Fibroblast of skin of left biceps (primary cell): ENCODE data around the gene ZG16B.

ENCODE experiments used
- DNase-seq, 2 experiments: peaks; one replicate each; pipeline ENCODE4 v3.0.0-alpha.2; 2013; ENCODE audit warnings: low read depth in 2 of 2

ZG16B gene

DNA sequence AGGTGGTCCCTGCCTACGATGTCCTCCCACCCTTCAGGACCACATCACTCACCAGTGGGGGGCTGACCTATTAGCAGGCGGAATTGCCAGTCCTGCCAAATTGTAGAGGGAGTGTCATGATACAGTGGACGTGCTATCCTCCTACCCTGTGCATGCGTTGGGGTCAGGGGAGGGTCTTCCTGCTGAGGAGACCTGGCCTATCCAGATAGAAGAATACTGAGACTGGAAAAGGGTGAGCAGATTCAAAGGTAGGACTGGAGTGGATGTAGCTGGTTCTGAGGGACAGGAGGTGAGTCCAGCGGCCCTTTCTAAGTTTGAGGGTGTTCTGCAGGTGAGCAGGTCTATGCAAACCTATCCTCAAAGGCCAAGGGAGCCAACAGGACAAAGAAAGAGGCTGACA, 23.8 kb upstream of the ZG16B start:
- DNase-seq: no peak

- DNase-seq: no peak
These were observed 21.9 kb upstream of the ZG16B start for GRCh38 chr16:2808181-2808580.

GRCh38 chr16:2809149-2809760, 20.8 kb upstream of the ZG16B start:
- no peak for DNase-seq

DNA sequence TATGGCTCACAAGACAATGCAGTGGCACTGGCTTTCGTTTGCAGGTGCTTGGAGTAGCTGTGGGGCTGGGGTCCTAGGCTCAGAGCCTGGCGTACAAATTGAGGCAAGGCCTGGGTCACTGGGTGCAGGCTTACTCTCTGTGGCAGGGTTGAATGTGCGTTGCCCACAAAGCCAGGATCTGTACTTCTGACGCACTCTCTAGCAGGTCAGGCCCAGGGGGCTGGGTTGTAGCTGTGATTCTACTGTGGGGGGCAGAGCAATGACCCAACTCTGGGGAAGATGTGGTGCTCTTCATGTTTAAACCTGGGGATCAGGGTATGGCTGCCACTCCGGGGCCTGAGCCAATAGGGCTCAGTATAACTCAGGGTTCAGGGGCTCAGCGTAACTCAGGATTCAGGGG, 19.5 kb upstream of the ZG16B start:
- no peak for DNase-seq

GRCh38 chr16:2811703-2812471, 18.2 kb upstream of the ZG16B start:
- no peak for DNase-seq

- DNase-seq: no peak
These were observed 16.3 kb upstream of the ZG16B start for GRCh38 chr16:2813771-2814221.

DNA sequence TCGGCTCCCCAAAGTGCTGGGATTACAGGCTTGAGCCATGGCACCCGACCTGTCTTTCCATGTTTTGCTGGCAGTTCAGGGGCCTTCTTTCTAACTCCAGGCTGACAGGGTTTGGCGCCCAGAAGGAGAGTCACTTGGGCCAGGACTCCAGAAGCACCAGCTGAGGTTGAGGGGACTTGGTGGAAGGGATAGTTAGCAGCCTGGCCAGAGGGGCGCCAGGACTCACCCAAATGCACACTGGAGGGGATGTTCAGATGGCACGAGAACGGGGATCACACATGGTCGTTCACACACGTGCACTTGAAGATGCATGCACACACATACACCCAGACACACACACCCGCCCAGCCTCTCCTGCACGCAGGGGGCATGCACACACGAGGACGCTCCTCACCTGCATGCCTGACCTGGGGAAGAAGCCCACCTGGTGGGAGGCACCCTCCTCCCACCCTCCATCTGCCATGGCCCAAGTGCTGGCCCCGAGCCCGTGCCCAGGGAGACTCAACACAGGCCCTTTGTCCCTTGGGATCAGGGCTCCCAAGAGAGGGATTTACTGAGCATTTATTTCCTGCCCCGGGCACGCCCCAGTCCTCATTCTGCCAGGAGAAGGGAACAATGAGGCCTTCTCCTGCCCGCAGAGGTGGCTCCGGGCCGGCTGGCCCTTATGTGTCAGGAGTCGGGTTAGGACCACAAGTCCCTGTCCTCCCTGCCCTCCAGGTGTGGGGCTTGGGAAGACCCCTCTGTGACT, 15.4 kb upstream of the ZG16B start:
- DNase-seq: no peak

- DNase-seq: no peak
These were observed 14.8 kb upstream of the ZG16B start for GRCh38 chr16:2815299-2815771.

DNA sequence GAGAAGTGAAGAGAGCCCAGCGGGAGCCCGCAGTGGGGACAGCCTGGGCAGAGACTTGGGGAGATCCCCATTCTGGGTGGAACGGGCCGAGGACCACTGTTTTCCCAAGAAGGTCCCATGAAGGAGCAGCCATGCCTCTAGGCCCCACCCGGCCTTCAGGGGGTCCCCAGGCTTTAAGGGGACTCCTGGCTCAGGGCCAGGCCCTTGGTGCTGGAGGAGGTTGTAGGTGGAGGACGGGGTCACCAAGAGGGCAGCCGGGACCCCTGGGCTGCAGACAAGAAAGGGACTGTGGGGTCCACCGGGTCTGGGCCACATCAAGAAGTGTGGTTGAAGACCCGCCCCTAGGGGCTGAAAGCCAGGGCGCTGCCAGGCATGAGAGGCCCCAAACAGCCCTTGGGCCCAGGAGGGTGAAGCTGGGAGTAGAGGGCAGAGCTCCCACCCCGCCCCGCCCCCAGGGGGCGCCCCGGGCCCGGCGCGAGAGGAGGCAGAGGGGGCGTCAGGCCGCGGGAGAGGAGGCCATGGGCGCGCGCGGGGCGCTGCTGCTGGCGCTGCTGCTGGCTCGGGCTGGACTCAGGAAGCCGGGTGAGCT, 13.3 kb upstream of the ZG16B start, which contains the start of gene PRSS21:
PRSS21 (plus strand) TSS at position 487 of the 589 bp plus-strand sequence; CDS start at position 519, 32 bp downstream.
- DNase-seq: no peak

- no peak for DNase-seq
These were observed 12.5 kb upstream of the ZG16B start for GRCh38 chr16:2817340-2818271.

DNA sequence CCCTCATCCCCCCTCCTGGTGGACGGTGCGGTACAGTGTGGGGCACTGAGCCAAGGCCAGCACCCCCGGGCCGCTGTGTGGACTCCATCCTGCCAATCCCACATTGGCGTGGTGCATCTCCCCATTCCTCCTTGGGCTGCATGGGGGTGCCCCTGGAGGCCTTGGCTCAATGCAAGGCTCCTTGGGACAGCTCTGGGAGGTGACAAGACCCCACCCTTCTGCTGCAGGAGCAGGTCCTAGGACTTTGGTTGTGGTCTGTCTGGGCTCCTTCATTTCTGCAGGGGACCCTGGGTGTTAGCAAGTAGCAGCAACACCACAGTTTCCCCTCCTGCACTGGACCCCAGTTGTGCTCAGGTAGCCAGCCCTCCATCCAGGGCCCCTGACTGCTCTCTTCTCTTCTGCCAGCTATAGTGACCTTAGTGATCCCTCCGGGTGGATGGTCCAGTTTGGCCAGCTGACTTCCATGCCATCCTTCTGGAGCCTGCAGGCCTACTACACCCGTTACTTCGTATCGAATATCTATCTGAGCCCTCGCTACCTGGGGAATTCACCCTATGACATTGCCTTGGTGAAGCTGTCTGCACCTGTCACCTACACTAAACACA, 11.7 kb upstream of the ZG16B start:
- DNase-seq: no peak

DNA sequence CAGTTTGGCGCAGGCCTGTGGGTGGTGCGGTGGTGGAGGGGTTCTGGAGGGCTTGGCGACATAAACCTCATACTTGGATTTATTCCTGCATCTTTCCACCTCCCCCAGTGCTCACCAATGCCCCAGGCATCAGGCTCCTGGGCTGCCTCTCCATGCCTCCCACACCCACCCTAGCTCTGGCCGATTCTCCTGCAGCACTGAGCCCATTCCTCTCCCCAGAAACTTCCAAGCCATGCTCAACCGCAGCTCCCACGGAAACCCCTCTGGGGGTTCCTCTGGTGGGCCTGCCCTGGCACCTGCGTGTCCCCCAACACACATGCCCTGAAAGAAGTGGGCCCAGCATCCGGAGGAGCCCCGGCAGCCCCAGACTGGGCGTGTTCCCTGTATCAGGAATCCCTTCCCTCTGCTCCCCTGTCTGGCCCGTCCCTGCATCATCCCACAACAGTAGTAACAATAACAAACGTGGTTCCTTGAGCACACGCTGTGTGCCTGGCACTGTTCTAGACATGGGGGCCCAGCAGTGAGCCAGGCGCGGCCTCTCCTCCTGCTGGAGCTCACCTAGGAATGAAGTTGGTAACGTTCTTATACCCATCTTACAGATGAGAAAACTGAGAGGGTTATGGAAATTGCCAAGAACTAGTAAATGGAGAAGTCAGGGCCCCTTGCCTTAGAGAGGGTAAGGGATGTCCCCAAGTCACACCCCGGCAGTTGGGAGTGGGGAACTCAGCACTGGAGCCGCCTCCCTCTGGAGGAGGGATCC, 10.7 kb upstream of the ZG16B start:
- DNase-seq: no peak

- no peak for DNase-seq
These were observed 9.9 kb upstream of the ZG16B start for GRCh38 chr16:2819939-2820835.

- no peak for DNase-seq
These were observed 9.1 kb upstream of the ZG16B start for GRCh38 chr16:2820836-2821486.

DNA sequence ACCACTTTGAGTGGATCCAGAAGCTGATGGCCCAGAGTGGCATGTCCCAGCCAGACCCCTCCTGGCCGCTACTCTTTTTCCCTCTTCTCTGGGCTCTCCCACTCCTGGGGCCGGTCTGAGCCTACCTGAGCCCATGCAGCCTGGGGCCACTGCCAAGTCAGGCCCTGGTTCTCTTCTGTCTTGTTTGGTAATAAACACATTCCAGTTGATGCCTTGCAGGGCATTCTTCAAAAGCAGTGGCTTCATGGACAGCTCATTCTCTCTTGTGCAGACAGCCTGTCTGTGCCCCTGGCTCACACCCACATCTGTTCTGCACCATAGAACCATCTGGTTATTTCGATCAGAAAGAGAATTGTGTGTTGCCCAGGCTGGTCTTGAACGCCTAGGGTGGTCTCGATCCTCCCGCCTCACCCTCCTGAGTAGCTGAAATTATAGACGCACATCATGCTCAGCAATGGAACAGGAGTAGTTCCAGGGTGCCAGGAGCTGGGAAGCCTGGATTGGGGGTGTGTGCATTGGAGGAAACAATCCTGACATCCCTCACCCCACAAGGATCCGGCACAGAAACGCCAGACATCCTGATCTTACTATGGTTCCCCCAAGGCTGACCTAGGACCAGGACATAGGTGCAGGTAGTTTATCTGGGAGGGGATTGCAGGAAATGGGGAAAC, 8.5 kb upstream of the ZG16B start:
- no peak for DNase-seq

DNA sequence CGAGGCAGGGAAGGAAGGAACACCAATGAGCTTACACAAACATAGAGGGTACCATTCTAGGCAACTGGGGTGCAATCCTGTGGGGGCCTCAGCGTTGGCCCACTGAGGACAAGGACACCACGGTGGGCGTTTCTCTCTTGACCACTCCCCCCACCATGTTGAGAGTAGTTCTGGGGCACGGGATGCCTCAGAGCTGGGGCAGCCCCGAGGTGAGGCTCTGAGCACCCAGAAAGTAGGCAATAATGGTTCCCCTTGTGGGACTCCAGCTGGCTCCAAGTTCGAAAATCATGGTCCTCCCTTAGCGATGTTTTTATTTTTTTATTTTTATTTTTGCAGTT, 8.0 kb upstream of the ZG16B start:
- no peak for DNase-seq

- DNase-seq: no peak
These were observed 7.6 kb upstream of the ZG16B start for GRCh38 chr16:2822496-2822895.

GRCh38 chr16:2824626-2825025, 5.5 kb upstream of the ZG16B start:
- DNase-seq: no peak
